Hepatocyte (in vitro differentiated cells): Measurements from ENCODE around the gene PARP8. TPM values are rescaled to one million over a fixed set of nuclear protein-coding genes. Genes with fewer than 3 reads are reported as not detected.

Experiments
- DNase-seq: peaks from one replicate; pipeline ENCODE4 v3.0.0-alpha.2; 2016; ENCODE audit warnings: low spot score
- H2AFZ ChIP-seq: fragments of 200-600 bp; sonication (generic); 2 replicates; pipeline ENCODE4 v1.6.0; 2016; ENCODE audit warnings: antibody characterized with exemption, mild to moderate bottlenecking
- H3K27ac ChIP-seq: fragments of 200-600 bp; sonication (generic); 2 replicates; pipeline ENCODE4 v1.5.1; 2016; ENCODE audit warnings: mild to moderate bottlenecking
- H3K27me3 ChIP-seq: fragments of 200-600 bp; sonication (generic); 2 replicates; pipeline ENCODE4 v1.6.1; 2016
- H3K36me3 ChIP-seq: fragments of 200-600 bp; sonication (generic); replicated peaks from 2 replicates; pipeline ENCODE4 v1.5.1; 2016; ENCODE audit warnings: low read depth; ENCODE audit not compliant: insufficient read depth
- H3K4me1 ChIP-seq: fragments of 200-600 bp; sonication (generic); 2 replicates; pipeline ENCODE4 v1.5.1; 2016; ENCODE audit warnings: mild to moderate bottlenecking, moderate library complexity; ENCODE audit not compliant: insufficient read depth
- H3K4me2 ChIP-seq: fragments of 200-600 bp; sonication (generic); 2 replicates; pipeline ENCODE4 v1.6.0; 2016
- H3K4me3 ChIP-seq: fragments of 200-600 bp; sonication (generic); 2 replicates; pipeline ENCODE4 v1.5.1; 2016; ENCODE audit warnings: mild to moderate bottlenecking
- H3K79me2 ChIP-seq: fragments of 200-600 bp; sonication (generic); 2 replicates; pipeline ENCODE4 v1.6.0; 2017; ENCODE audit warnings: mild to moderate bottlenecking
- H3K9me2 ChIP-seq: fragments of 200-600 bp; sonication (generic); replicated peaks from 2 replicates; pipeline ENCODE4 v1.6.0; 2017; ENCODE audit warnings: mild to moderate bottlenecking; ENCODE audit not compliant: insufficient read depth
- H3K9me3 ChIP-seq: fragments of 200-600 bp; sonication (generic); 2 replicates; pipeline ENCODE4 v1.5.1; 2016; ENCODE audit warnings: low read depth, mild to moderate bottlenecking
- H4K20me1 ChIP-seq: fragments of 200-600 bp; sonication (generic); 2 replicates; pipeline ENCODE4 v1.6.0; 2016; ENCODE audit warnings: mild to moderate bottlenecking; ENCODE audit not compliant: insufficient read depth, poor library complexity, severe bottlenecking
- EZH2 ChIP-seq: fragments of 200-600 bp; sonication (generic); IDR thresholded peaks from 2 replicates; pipeline ENCODE4 v1.6.1; 2016; ENCODE audit warnings: antibody characterized with exemption, mild to moderate bottlenecking, borderline replicate concordance
- EZH2phosphoT487 ChIP-seq: fragments of 200-600 bp; sonication (generic); IDR thresholded peaks from one replicate; pipeline ENCODE4 v1.6.1; 2018; ENCODE audit warnings: antibody characterized with exemption, mild to moderate bottlenecking, low read depth, moderate library complexity; ENCODE audit not compliant: unreplicated experiment, severe bottlenecking
- WGBS: methylation state at CpG from one replicate; pipeline ENCODE4 v1.1.6; 2016; ENCODE audit warnings: low lambda C conversion rate; ENCODE audit errors: missing lambda C conversion rate; 5-methylcytosine and 5-hydroxymethylcytosine counted together
- polyA plus RNA-seq: library from polyadenylated mRNA; unstranded; fragments of >200 nt; fragmentation: Nextera tagmentation; extraction: Ambion mirVana; gene quantifications from 2 replicates; pipeline ENCODE4 v1.2.1, GENCODE V29; 2016
- total RNA-seq: library from RNA; depleted of rRNA; stranded (reverse); fragments of >200 nt; gene quantifications from 2 replicates; pipeline ENCODE4 v1.2.3, GENCODE V29; 2014
- TF ChIP-seq, protein P1 (sequence below): fragments of 200-600 bp; sonication (generic); IDR thresholded peaks from 2 replicates; pipeline ENCODE4 v1.5.1; 2016; ENCODE audit warnings: antibody characterized with exemption, mild to moderate bottlenecking; ENCODE audit not compliant: poor library complexity

The PARP8 gene
- total and polyA plus RNA-seq, 2 experiments from 2014 or later = 11.9 to 18.0 TPM

DNA sequence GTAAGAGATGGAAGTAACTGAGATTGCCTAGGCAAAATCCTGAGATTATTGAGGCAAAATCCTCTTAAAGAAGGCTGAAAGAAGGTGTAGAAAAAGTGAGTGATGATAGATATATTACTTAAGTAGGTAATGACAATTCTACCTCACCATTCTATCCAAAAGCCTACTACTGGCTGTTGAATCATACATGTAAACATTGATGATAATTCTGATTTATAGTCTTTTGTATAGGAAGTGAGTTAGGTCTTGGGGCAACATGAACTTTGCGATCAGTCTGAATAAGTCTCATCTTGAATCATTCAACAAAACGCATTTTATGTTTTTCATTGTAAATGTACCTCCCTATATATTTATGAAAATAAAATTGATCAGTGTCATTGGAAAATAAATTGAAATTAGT is 99.6 kb downstream of the PARP8 start:
- H3K4me2 ChIP-seq = no peak overlapping the region
- no peaks in the 10 kb centered on the region for H3K9me3 ChIP-seq
- no peak overlapping the region for H3K27ac ChIP-seq

DNA sequence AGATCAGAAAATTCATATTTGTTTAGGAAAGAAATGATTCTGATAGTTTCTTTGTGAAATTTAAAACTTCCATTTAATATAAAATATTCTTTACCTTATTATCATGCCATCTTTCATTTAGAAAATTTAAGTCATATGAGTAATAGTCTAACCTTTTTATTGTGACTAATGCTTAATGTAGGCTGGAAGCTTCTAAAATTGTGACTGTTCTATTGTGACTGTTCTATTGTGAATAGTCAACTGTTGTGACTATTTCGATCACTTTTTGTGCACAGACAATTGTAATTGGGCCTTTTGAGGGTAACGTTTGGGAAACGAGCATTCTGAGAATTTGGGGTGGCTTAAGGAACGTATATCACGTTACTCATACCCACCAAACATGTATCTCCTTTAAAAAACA is 100.0 kb downstream of the PARP8 start:
- no peaks in the 10 kb centered on the region for H3K27me3 ChIP-seq
- DNase-seq = no peak
- no peak overlapping the region for H2AFZ ChIP-seq
- no peaks in the 10 kb centered on the region for H3K9me3 ChIP-seq
- H3K4me2 ChIP-seq = no peak overlapping the region
- no peaks in the 10 kb centered on the region for H4K20me1 ChIP-seq
- H3K4me1 ChIP-seq = no peaks in the 10 kb centered on the region
- no peak overlapping the region for H3K4me3 ChIP-seq
- no peak overlapping the region for H3K27ac ChIP-seq
- TF ChIP-seq EZH2 (no peak), EZH2phosphoT487 (no peak)
- TF ChIP-seq, protein P1, sequence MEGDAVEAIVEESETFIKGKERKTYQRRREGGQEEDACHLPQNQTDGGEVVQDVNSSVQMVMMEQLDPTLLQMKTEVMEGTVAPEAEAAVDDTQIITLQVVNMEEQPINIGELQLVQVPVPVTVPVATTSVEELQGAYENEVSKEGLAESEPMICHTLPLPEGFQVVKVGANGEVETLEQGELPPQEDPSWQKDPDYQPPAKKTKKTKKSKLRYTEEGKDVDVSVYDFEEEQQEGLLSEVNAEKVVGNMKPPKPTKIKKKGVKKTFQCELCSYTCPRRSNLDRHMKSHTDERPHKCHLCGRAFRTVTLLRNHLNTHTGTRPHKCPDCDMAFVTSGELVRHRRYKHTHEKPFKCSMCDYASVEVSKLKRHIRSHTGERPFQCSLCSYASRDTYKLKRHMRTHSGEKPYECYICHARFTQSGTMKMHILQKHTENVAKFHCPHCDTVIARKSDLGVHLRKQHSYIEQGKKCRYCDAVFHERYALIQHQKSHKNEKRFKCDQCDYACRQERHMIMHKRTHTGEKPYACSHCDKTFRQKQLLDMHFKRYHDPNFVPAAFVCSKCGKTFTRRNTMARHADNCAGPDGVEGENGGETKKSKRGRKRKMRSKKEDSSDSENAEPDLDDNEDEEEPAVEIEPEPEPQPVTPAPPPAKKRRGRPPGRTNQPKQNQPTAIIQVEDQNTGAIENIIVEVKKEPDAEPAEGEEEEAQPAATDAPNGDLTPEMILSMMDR = no peak
- H3K9me2 ChIP-seq = no peaks in the 10 kb centered on the region
- no peaks in the 10 kb centered on the region for H3K79me2 ChIP-seq
- H3K36me3 ChIP-seq = no peaks in the 10 kb centered on the region
- 91% methylated on average over 5 of the region's 5 CpGs for WGBS

More for the DNA sequence above, 99.6 kb downstream of the PARP8 start:
- Histone ChIP-seq H3K4me3 (no peak overlapping the region), H3K36me3 (no peaks in the 10 kb centered on the region), H3K4me1 (no peaks in the 10 kb centered on the region), H3K79me2 (no peaks in the 10 kb centered on the region), H3K27me3 (no peaks in the 10 kb centered on the region), H4K20me1 (no peaks in the 10 kb centered on the region), H2AFZ (no peak overlapping the region), H3K9me2 (no peaks in the 10 kb centered on the region)
- 76% methylated on average over 2 of the region's 2 CpGs for WGBS
- TF ChIP-seq EZH2phosphoT487 (no peak), EZH2 (no peak)
- TF ChIP-seq, protein P1 = no peak
- DNase-seq = no peak

DNA sequence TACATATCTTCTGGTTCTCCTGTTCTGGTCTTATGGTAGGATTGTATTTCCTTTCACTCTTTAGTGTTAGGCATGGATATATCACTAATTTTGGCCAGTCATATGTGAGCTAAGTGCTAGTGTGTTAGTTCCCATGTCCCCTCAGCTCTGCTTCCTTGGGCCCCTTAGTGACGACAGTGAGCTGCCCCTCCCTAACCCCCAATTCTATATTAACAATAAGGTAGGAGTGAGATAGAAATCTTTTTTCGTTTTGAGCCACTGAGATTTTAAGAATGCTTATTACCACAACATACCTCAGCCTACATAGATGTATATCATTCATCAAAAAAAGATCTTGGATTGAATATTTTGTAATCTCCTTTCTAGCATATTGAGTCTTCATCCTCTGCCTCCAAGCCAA is 100.5 kb downstream of the PARP8 start:
- no peak for DNase-seq
- H3K79me2 ChIP-seq = no peaks in the 10 kb centered on the region
- H3K4me3 ChIP-seq = no peak overlapping the region
- no peak for TF ChIP-seq EZH2phosphoT487
- TF ChIP-seq, protein P1 = no peak
- H3K9me2 ChIP-seq = no peaks in the 10 kb centered on the region
- no peak overlapping the region for H3K27ac ChIP-seq
- no peaks in the 10 kb centered on the region for H3K27me3 ChIP-seq
- no peak overlapping the region for H3K4me2 ChIP-seq
- H4K20me1 ChIP-seq = no peaks in the 10 kb centered on the region
- no peak overlapping the region for H2AFZ ChIP-seq
- H3K36me3 ChIP-seq = no peaks in the 10 kb centered on the region
- no peaks in the 10 kb centered on the region for H3K9me3 ChIP-seq
- no peaks in the 10 kb centered on the region for H3K4me1 ChIP-seq
- WGBS = 69% methylated on average over 2 of the region's 2 CpGs

DNA sequence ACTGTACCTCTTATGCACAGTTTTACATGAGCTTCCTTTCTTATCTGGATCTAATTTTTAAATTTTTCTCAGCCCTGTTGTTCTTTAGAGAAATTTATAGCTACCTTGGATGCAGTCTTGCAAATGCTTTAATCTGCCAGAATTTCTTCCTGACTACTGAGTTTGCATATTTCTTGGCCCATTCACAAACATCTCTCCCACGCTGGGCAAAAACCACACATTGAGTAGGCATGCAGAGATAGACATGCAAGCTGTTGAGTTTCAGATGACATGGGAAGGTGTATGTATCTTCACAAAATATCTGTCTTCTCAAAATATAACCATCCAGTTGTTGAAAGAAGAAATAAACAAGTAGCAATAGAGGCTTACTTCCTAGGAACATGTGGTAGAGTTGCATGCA is 101.2 kb downstream of the PARP8 start:
- Histone ChIP-seq H2AFZ (no peak overlapping the region), H4K20me1 (no peaks in the 10 kb centered on the region), H3K9me3 (no peaks in the 10 kb centered on the region), H3K4me3 (no peak overlapping the region), H3K9me2 (no peaks in the 10 kb centered on the region), H3K79me2 (no peaks in the 10 kb centered on the region), H3K27me3 (no peaks in the 10 kb centered on the region), H3K36me3 (no peaks in the 10 kb centered on the region), H3K4me1 (no peaks in the 10 kb centered on the region), H3K4me2 (no peak overlapping the region), H3K27ac (no peak overlapping the region)
- WGBS = 82% methylated on average over 1 of the region's 1 CpG
- no peak for DNase-seq
- TF ChIP-seq, protein P1 = no peak
- no peak for TF ChIP-seq EZH2
- no peak for TF ChIP-seq EZH2phosphoT487
